ENCODE measurements around the gene KISS1R.

The KISS1R gene

GRCh38 chr19:938233-938923 lies 21.2 kb downstream of the KISS1R start:
- no peak for DNase-seq (ENCODE audit: low spot score)

GRCh38 chr19:939439-939838 lies 22.3 kb downstream of the KISS1R start:
- DNase-seq (ENCODE audit: low spot score): no peak

- no peak for DNase-seq (ENCODE audit: low spot score)
Observed at GRCh38 chr19:939922-940321, 22.8 kb downstream of the KISS1R start.

GRCh38 chr19:940591-941291 lies 23.6 kb downstream of the KISS1R start:
- DNase-seq (ENCODE audit: low spot score): peak; percentile 76

GRCh38 chr19:941292-942132 lies 24.4 kb downstream of the KISS1R start:
- no peak for DNase-seq (ENCODE audit: low spot score)

- no peak for DNase-seq (ENCODE audit: low spot score)
Observed at GRCh38 chr19:942133-942645, 25.1 kb downstream of the KISS1R start.

GRCh38 chr19:943551-944170 lies 26.5 kb downstream of the KISS1R start:
- no peak for DNase-seq (ENCODE audit: low spot score)

- DNase-seq (ENCODE audit: low spot score): no peak
Observed at GRCh38 chr19:944171-944567, 27.0 kb downstream of the KISS1R start.

GRCh38 chr19:944663-945241 lies 27.6 kb downstream of the KISS1R start:
- no peak for DNase-seq (ENCODE audit: low spot score)

GRCh38 chr19:945401-946252 lies 28.5 kb downstream of the KISS1R start:
- no peak for DNase-seq (ENCODE audit: low spot score)

GRCh38 chr19:947090-947706 lies 30.1 kb downstream of the KISS1R start:
- DNase-seq (ENCODE audit: low spot score): no peak

- DNase-seq (ENCODE audit: low spot score): no peak
Observed at GRCh38 chr19:947707-948539, 30.8 kb downstream of the KISS1R start.

GRCh38 chr19:948842-949496 lies 31.8 kb downstream of the KISS1R start:
- DNase-seq (ENCODE audit: low spot score): no peak

GRCh38 chr19:950352-951066 lies 33.4 kb downstream of the KISS1R start:
- DNase-seq (ENCODE audit: low spot score): no peak

GRCh38 chr19:952049-952679 lies 35.0 kb downstream of the KISS1R start:
- no peak for DNase-seq (ENCODE audit: low spot score)

- DNase-seq (ENCODE audit: low spot score): no peak
Observed at GRCh38 chr19:952680-953444, 35.7 kb downstream of the KISS1R start.
